K562 (cell line): ENCODE data around the gene TMEM184B. TPM values are rescaled to one million over a fixed set of nuclear protein-coding genes. Genes with fewer than 3 reads are reported as not detected.
A peak's percentile ranks its signal among the peaks of the same experiment; 100 is the strongest.

Experiments used
- ATAC-seq: fragments of 200-7000 bp; cut with Tn5 transposase; 3 replicates; pipeline ENCODE4 v1.9.1; 2020; ENCODE audit warnings: moderate library complexity
- BruUV-seq: library from RNA; stranded (reverse); fragments of 400-500 nt; replicated peaks from 2 replicates; lab custom pipeline; 2021; lab: Mats Ljungman, UMichigan
- CTCF ChIA-PET: fragments of 300-600 bp; formaldehyde crosslinking; extraction: SDS; loops from one replicate; lab custom pipeline; 2021; ENCODE audit warnings: low intra/inter-chr PET ratio; lab: Yijun Ruan, JAX
- POLR2A ChIA-PET: fragments of 300-600, 350-650 bp; sonication (Branson Sonifier 250); formaldehyde crosslinking; extraction: SDS; loops from one replicate; lab custom pipeline; 2021; ENCODE audit warnings: antibody characterized with exemption, inconsistent platforms; lab: Yijun Ruan, JAX
- DNase-seq, 4 experiments: peaks; one replicate each; pipeline versions ENCODE4 v3.0.0 to v3.0.0-alpha.2; 2011 to 2018; ENCODE audit warnings: low spot score in 3 of 4, mixed read lengths in 3 of 4; ENCODE audit errors: extremely low read depth in 1 of 4
- FAIRE-seq: peaks from 2 replicates; lab custom pipeline; 2011; peaks lifted over from hg19 to GRCh38; lab: Jason Lieb, UNC
- H2AFZ ChIP-seq: 2 replicates; pipeline ENCODE4 v1.6.0; 2011; ENCODE audit warnings: low read depth, low read length, control low read depth, inconsistent platforms
- H3K27ac ChIP-seq: fragments of 200-600 bp; 3 replicates; pipeline ENCODE4 v1.8.0; 2011; ENCODE audit warnings: low read depth, mild to moderate bottlenecking, control low read depth, inconsistent platforms, low read length, moderate library complexity, mixed read lengths; ENCODE audit errors: extremely low read depth
- H3K27me3 ChIP-seq, 2 experiments: fragments of 300-600 bp in 1 of 2; 2 replicates in 1 of 2; 3 replicates in 1 of 2; pipeline versions ENCODE4 v1.6.0 to v1.8.0; 2011; ENCODE audit warnings: inconsistent platforms in 2 of 2, low read length in 2 of 2, mild to moderate bottlenecking in 1 of 2, mixed read lengths in 1 of 2, moderate library complexity in 1 of 2; ENCODE audit not compliant: control insufficient read depth in 2 of 2, insufficient read depth in 2 of 2
- H3K36me3 ChIP-seq: fragments of 300-600 bp; 3 replicates; pipeline ENCODE4 v1.8.0; 2011; ENCODE audit warnings: mild to moderate bottlenecking, low read length, inconsistent platforms; ENCODE audit not compliant: control insufficient read depth, insufficient read depth
- H3K4me1 ChIP-seq, 2 experiments: fragments of 200-600 bp in 1 of 2; replicated peaks in 1 of 2; 2 replicates in 1 of 2; 3 replicates in 1 of 2; pipeline versions ENCODE4 v1.5.1 to v1.8.0; 2011; ENCODE audit warnings: inconsistent platforms in 2 of 2, low read length in 2 of 2, mild to moderate bottlenecking in 1 of 2, mixed read lengths in 1 of 2, moderate library complexity in 1 of 2; ENCODE audit not compliant: control insufficient read depth in 2 of 2, insufficient read depth in 2 of 2
- H3K4me2 ChIP-seq: 2 replicates; pipeline ENCODE4 v1.6.1; 2011; ENCODE audit warnings: low read length, control low read depth, inconsistent platforms, mixed read lengths; ENCODE audit not compliant: insufficient read depth
- H3K4me3 ChIP-seq: fragments of 200-600 bp; sonication (generic), shearing (Covaris generic); 2 replicates; pipeline ENCODE4 v1.5.1; 2016; ENCODE audit warnings: control low read depth, inconsistent platforms
- H3K79me2 ChIP-seq: fragments of 200-600 bp; 3 replicates; pipeline ENCODE4 v1.8.0; 2011; ENCODE audit warnings: low read length, inconsistent platforms; ENCODE audit not compliant: control insufficient read depth, insufficient read depth
- H3K9ac ChIP-seq, 2 experiments: 2 replicates each; pipeline versions ENCODE4 v1.6.0 to v1.6.1; 2011; ENCODE audit warnings: low read depth in 2 of 2, low read length in 2 of 2, control low read depth in 1 of 2, inconsistent platforms in 1 of 2, mild to moderate bottlenecking in 1 of 2, mixed read lengths in 1 of 2; ENCODE audit not compliant: insufficient read depth in 1 of 2
- H3K9me1 ChIP-seq: one replicate; pipeline ENCODE4 v1.6.0; 2011; ENCODE audit warnings: inconsistent platforms, mild to moderate bottlenecking, low read length, moderate library complexity; ENCODE audit not compliant: control insufficient read depth, insufficient read depth
- H3K9me3 ChIP-seq: replicated peaks from 2 replicates; pipeline ENCODE4 v1.5.1; 2011; ENCODE audit warnings: low read depth, low read length, inconsistent platforms; ENCODE audit not compliant: control insufficient read depth, insufficient read depth
- H4K20me1 ChIP-seq: replicated peaks from 2 replicates; pipeline ENCODE4 v1.6.1; 2011; ENCODE audit warnings: low read length, inconsistent platforms, mixed read lengths; ENCODE audit not compliant: control insufficient read depth, insufficient read depth
- NCOR1 ChIP-seq: fragments of 450-650 bp; IDR thresholded peaks from 2 replicates; pipeline ENCODE4 v1.6.1; 2016; ENCODE audit warnings: mild to moderate bottlenecking, moderate library complexity
- POLR2G ChIP-seq: fragments of 200-400 bp; formaldehyde crosslinking; IDR thresholded peaks from 2 replicates; pipeline ENCODE4 v1.6.1; 2017; ENCODE audit warnings: low read depth, mild to moderate bottlenecking, antibody characterized with exemption, low read length, moderate library complexity
- TRIM24 ChIP-seq, 2 experiments: fragments of 450-650 bp; IDR thresholded peaks; 2 replicates each; pipeline ENCODE4 v1.6.1; 2016
- ZNF121 ChIP-seq: sonication (generic); formaldehyde crosslinking; conservative IDR thresholded peaks from 2 replicates; pipeline ENCODE4 v1.8.0; 2022; ENCODE audit warnings: missing genetic modification reagents
- ZNF436 ChIP-seq: fragments of 250-450, 450-650 bp; sonication (Bioruptor Pico); formaldehyde crosslinking; IDR thresholded peaks from 2 replicates; pipeline ENCODE4 v1.7.0; 2020; ENCODE audit warnings: mild to moderate bottlenecking
- WGBS: fragments of 100-300 bp; shearing (Covaris generic); methylation state at CpG from one replicate; pipeline ENCODE4 v1.1.6; 2016; ENCODE audit warnings: low coverage, mixed read lengths; ENCODE audit not compliant: insufficient coverage; ENCODE audit errors: missing lambda C conversion rate; 5-methylcytosine and 5-hydroxymethylcytosine counted together
- in situ Hi-C: fragments of 300-500 bp; cut with MboI; formaldehyde crosslinking; loops from 4 replicates; pipeline ENCODE4 v1.15.0; 2018; ENCODE audit warnings: inconsistent platforms, mixed read lengths
- intact Hi-C: fragments of 100-400 bp; cut with micrococcal nuclease; formaldehyde crosslinking; loops from 2 replicates; pipeline ENCODE4 v1.14.2; 2022
- polyA plus RNA-seq, 8 experiments: library from polyadenylated mRNA; depleted of rRNA in 4 of 8; stranded (reverse) in 5 of 8; unstranded in 3 of 8; fragments of >200 nt; fragmentation: Nextera tagmentation in 2 of 8; fragmentation: Illumina TruSeq in 1 of 8; extraction: Ambion mirVana in 2 of 8; extraction: Trizol in 1 of 8; gene quantifications; 2 replicates each; pipeline versions ENCODE4 v1.2.1 to v1.2.3, GENCODE V29; 2011 to 2014; ENCODE audit warnings: inconsistent platforms in 1 of 8, missing spikeins in 1 of 8
- total RNA-seq, 7 experiments: library from RNA; depleted of rRNA in 6 of 7; stranded (reverse); fragments of >200 nt in 6 of 7; fragmentation: Illumina TruSeq in 2 of 7; extraction: Trizol in 2 of 7; gene quantifications; 2 replicates each; pipeline versions ENCODE4 v1.2.1 to v1.2.3, GENCODE V29; 2011 to 2021; ENCODE audit warnings: low replicate concordance in 1 of 7

Gene TMEM184B
- total and polyA plus RNA-seq, 9 of the 15 experiments (the other 6 are each of a cell fraction or from before 2014, with no cell fraction given), result 0.31 to 25.1 (median 6.2) TPM

GRCh38 chr22:38220163-38220562, 52.6 kb downstream of the TMEM184B start (continued):
- no peak for TF ChIP-seq ZNF436 (CRISPR knock-in tag)

- WGBS, result 78% methylated on average over 7 of the region's 10 CpGs
- H3K27me3 ChIP-seq, result no peaks in the 10 kb centered on the region
- peaks cover 3 to 30% of the 10 kb centered on the region in 2 experiments; a peak in 3 of 5 replicates for H3K4me1 ChIP-seq
- DNase-seq, result no peak
- H3K79me2 ChIP-seq, result no peaks in the 10 kb centered on the region
- no peak overlapping the region for H3K9ac ChIP-seq
- TF ChIP-seq TRIM24 (IDR thresholded peaks at IDR 0.05) (no peak), NCOR1 (no peak), POLR2G (0 out of 2 replicates have a peak, but pooled peaks have one; percentile 32), ZNF121 (no peak)
- TF ChIP-seq, all 486 proteins: peak for 1
- Histone ChIP-seq H2AFZ (no peak overlapping the region), H3K4me3 (no peak overlapping the region), H4K20me1 (no peaks in the 10 kb centered on the region), H3K4me2 (no peak overlapping the region), H3K27ac (no peak overlapping the region), H3K36me3 (peaks cover 5% of the 10 kb centered on the region; the same call in 2 of the 3 replicates), H3K9me3 (no peaks in the 10 kb centered on the region), H3K9me1 (no peaks in the 10 kb centered on the region)
- POLR2A ChIA-PET, result interaction anchor here (0.7 to 2.0 kb wide), 5 partner anchors 12 to 106 kb away, joined by 3 to 7 read pairs (median 4); no protein-coding TSS in a partner anchor
- FAIRE-seq (no peak), ATAC-seq (no peak)
- CTCF ChIA-PET, result no interaction called here
- in situ Hi-C loops (no loop called here), intact Hi-C loops (no loop called here)
- TSS peak; percentile 19 for BruUV-seq
These were observed 53.2 kb downstream of the TMEM184B start for GRCh38 chr22:38219632-38220031.
